Prostate gland (tissue), 2 donors: ENCODE results near the gene GRAMD2B.

Experiments
- CTCF ChIP-seq, 4 experiments: fragments of 200-600 bp in 2 of 4; fragments of 450-650 bp in 2 of 4; sonication (generic) in 2 of 4; IDR thresholded peaks; 1 replicate in 3 of 4; 2 replicates in 1 of 4; pipeline ENCODE4 v1.5.1; 2016 to 2019; ENCODE audit warnings: antibody characterized with exemption in 4 of 4, mild to moderate bottlenecking in 2 of 4, moderate library complexity in 2 of 4
- POLR2A ChIP-seq: fragments of 450-650 bp; IDR thresholded peaks from one replicate; pipeline ENCODE4 v1.6.1; 2016; ENCODE audit warnings: antibody characterized with exemption, mild to moderate bottlenecking
- POLR2AphosphoS5 ChIP-seq: sonication (generic); formaldehyde crosslinking; IDR thresholded peaks from one replicate; pipeline ENCODE4 v1.6.1; 2017; ENCODE audit warnings: antibody characterized with exemption

- TF ChIP-seq POLR2A (no peak), CTCF (IDR thresholded peaks at IDR 0.05) (no peak), POLR2AphosphoS5 (no peak)
These were observed 119.2 kb downstream of the GRAMD2B start for GRCh38 chr5:126542441-126542840.
